Esophagus muscularis mucosa (tissue), 4 donors: ENCODE results near the gene PHLDB1. TPM values are rescaled to one million over a fixed set of nuclear protein-coding genes. Genes with fewer than 3 reads are reported as not detected.
"Not testable (repeated sequence)": the region's sequence is repeated elsewhere in the genome, so short reads cannot be mapped to it uniquely, and the experiment has no call there.

ENCODE experiments used
- DNase-seq: peaks from one replicate; pipeline ENCODE4 v3.0.0-alpha.2; 2017; ENCODE audit errors: extremely low spot score
- H3K27ac ChIP-seq, 4 donors: fragments of 200-600 bp; sonication (generic); replicated peaks in 1 of 4; 1 replicate in 3 of 4; 2 replicates in 1 of 4; pipeline ENCODE4 v1.5.1; 2016 to 2019; ENCODE audit warnings: mild to moderate bottlenecking in 1 of 4
- H3K27me3 ChIP-seq, 4 donors: fragments of 200-600 bp; sonication (generic); one replicate each; pipeline versions ENCODE4 v1.5.1 to v1.6.0; 2016 to 2019
- H3K36me3 ChIP-seq, 4 donors: fragments of 200-600 bp; sonication (generic); one replicate each; pipeline ENCODE4 v1.5.1; 2016 to 2019
- H3K4me1 ChIP-seq, 4 donors: fragments of 200-600 bp; sonication (generic); one replicate each; pipeline ENCODE4 v1.5.1; 2016 to 2019
- H3K4me3 ChIP-seq, 4 donors: fragments of 200-600 bp; sonication (generic); 1 replicate in 2 of 4; 2 replicates in 2 of 4; pipeline ENCODE4 v1.5.1; 2016 to 2019; ENCODE audit warnings: mild to moderate bottlenecking in 4 of 4, moderate library complexity in 1 of 4
- H3K9me3 ChIP-seq, 4 donors: fragments of 200-600 bp; sonication (generic); 1 replicate in 3 of 4; 2 replicates in 1 of 4; pipeline ENCODE4 v1.5.1; 2016 to 2019
- EP300 ChIP-seq: sonication (generic); formaldehyde crosslinking; IDR thresholded peaks from one replicate; pipeline ENCODE4 v1.6.1; 2017; ENCODE audit warnings: antibody characterized with exemption
- POLR2A ChIP-seq: fragments of 450-650 bp; IDR thresholded peaks from one replicate; pipeline ENCODE4 v1.6.1; 2017; ENCODE audit warnings: antibody characterized with exemption, moderate library complexity, mild to moderate bottlenecking, low read depth
- POLR2AphosphoS5 ChIP-seq, 2 donors: sonication (generic); formaldehyde crosslinking; IDR thresholded peaks; one replicate each; pipeline ENCODE4 v1.6.1; 2017; ENCODE audit warnings: antibody characterized with exemption in 2 of 2
- WGBS: methylation state at CpG from one replicate; pipeline ENCODE4 v1.1.5; 2018; 5-methylcytosine and 5-hydroxymethylcytosine counted together
- intact Hi-C: fragments of 100-400 bp; cut with DNase I; formaldehyde crosslinking; loops from one replicate; pipeline ENCODE4 v1.15.1; 2023
- total RNA-seq, 4 donors: library from RNA; depleted of rRNA; stranded (reverse); fragments of >200 nt; gene quantifications; one replicate each; pipeline versions ENCODE4 v1.1.0 to v1.2.1, GENCODE V29; 2016
- TF ChIP-seq, protein P1 (sequence below), 3 experiments: fragments of 200-600 bp in 2 of 3; fragments of 450-650 bp in 1 of 3; sonication (generic) in 2 of 3; IDR thresholded peaks; one replicate each; pipeline ENCODE4 v1.5.1; 2017 to 2019; ENCODE audit warnings: antibody characterized with exemption in 3 of 3, mild to moderate bottlenecking in 2 of 3, moderate library complexity in 1 of 3

PHLDB1 gene
- total RNA-seq, 4 donors from 2014 or later: 62.6 to 92.2 (median 78.9) TPM

DNA sequence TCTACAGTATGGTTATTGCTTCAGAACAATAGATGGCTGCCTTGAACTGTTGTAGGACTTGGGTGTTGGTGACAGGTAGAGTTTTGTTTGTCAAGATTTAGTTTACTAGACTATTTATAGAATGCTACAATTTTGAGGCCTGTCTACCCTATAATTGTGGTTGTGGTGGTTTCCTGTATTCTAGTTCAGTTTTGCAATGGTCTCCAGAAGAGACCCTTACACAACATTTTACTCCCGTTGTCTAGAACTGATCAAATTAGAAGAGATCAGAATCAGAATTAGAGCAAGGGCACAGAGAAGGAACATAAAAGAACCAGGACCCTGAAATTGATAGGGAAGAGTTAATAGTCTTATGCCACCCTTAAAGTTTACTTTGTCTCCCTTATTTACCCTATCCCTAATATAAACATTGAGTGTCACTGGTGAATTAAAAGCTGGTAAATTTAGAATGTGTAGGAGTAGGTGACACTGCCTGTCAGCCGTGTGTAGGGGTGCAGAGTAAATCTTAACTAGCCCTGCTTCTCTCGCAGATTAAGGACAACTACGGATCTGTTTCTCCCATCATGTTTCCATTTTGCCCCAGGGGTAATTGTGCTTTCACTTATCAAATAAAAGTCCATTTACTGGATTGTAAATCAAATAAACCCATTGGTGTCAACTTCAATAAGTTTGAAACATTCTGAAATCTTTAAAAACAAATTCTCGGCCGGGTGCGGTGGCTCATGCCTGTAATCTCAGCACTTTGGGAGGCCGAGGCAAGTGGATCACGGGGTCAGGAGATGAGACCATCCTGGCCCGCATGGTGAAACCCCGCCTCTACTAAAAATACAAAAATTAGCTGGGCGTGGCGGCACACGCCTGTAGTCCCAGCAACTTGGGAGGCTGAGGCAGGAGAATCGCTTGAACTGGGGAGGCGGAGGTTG is 10.9 kb upstream of the PHLDB1 start:
- WGBS: 82% methylated on average over 16 of the region's 16 CpGs
- Histone ChIP-seq H3K27me3 (no peaks in the 10 kb centered on the region), H3K36me3 (peaks cover 73 to 99% (median 89%) of the 10 kb centered on the region in 4 donors), H3K4me1 (peaks cover 17 to 37% (median 26%) of the 10 kb centered on the region in 4 donors), H3K9me3 (no peaks in the 10 kb centered on the region), H3K4me3 (no peak overlapping the region), H3K27ac (peak overlapping the region in 3 of 4 donors; percentile 4 to 16 (median 5))
- TF ChIP-seq POLR2A (no peak), EP300 (no peak), POLR2AphosphoS5 (IDR thresholded peaks at IDR 0.05) (no peak)
- TF ChIP-seq, protein P1, sequence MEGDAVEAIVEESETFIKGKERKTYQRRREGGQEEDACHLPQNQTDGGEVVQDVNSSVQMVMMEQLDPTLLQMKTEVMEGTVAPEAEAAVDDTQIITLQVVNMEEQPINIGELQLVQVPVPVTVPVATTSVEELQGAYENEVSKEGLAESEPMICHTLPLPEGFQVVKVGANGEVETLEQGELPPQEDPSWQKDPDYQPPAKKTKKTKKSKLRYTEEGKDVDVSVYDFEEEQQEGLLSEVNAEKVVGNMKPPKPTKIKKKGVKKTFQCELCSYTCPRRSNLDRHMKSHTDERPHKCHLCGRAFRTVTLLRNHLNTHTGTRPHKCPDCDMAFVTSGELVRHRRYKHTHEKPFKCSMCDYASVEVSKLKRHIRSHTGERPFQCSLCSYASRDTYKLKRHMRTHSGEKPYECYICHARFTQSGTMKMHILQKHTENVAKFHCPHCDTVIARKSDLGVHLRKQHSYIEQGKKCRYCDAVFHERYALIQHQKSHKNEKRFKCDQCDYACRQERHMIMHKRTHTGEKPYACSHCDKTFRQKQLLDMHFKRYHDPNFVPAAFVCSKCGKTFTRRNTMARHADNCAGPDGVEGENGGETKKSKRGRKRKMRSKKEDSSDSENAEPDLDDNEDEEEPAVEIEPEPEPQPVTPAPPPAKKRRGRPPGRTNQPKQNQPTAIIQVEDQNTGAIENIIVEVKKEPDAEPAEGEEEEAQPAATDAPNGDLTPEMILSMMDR (IDR thresholded peaks at IDR 0.05): no peak
- no peak for DNase-seq
- intact Hi-C loops: no loop called here

- Histone ChIP-seq H3K36me3 (peaks cover 70 to 99% (median 89%) of the 10 kb centered on the region in 4 donors), H3K27me3 (no peaks in the 10 kb centered on the region), H3K27ac (no peak overlapping the region), H3K4me1 (peaks cover 12 to 44% (median 25%) of the 10 kb centered on the region in 4 donors), H3K9me3 (no peaks in the 10 kb centered on the region), H3K4me3 (no peak overlapping the region)
- DNase-seq: no peak
- 93% methylated on average over 9 of the region's 9 CpGs for WGBS
- intact Hi-C loops: no loop called here
- TF ChIP-seq, protein P1 (IDR thresholded peaks at IDR 0.05): no peak
- TF ChIP-seq POLR2A (no peak), EP300 (no peak), POLR2AphosphoS5 (IDR thresholded peaks at IDR 0.05) (no peak)
Observed at GRCh38 chr11:118597556-118597955, 9.9 kb upstream of the PHLDB1 start.

- H3K27me3 ChIP-seq: no peaks in the 10 kb centered on the region
- intact Hi-C loops: no loop called here
- no peaks in the 10 kb centered on the region for H3K9me3 ChIP-seq
- H3K27ac ChIP-seq: peak overlapping the region in 1 of 4 donors; percentile 5
- 55% methylated on average over 3 of the region's 3 CpGs for WGBS
- H3K4me3 ChIP-seq: no peak overlapping the region
- H3K36me3 ChIP-seq: peaks cover 37 to 61% (median 51%) of the 10 kb centered on the region in 4 donors
- TF ChIP-seq, protein P1 (IDR thresholded peaks at IDR 0.05): no peak
- TF ChIP-seq POLR2AphosphoS5 (IDR thresholded peaks at IDR 0.05): peak in 1 of 2 donors; percentile 8
- no peak for DNase-seq
- H3K4me1 ChIP-seq: peaks cover 18 to 44% (median 39%) of the 10 kb centered on the region in 4 donors
Observed at GRCh38 chr11:118602331-118602730, 5.1 kb upstream of the PHLDB1 start.

GRCh38 chr11:118603709-118604108 is 3.7 kb upstream of the PHLDB1 start:
- H3K36me3 ChIP-seq: peaks cover 28 to 48% (median 38%) of the 10 kb centered on the region in 4 donors
- H3K9me3 ChIP-seq, H3K27me3 ChIP-seq, intact Hi-C loops, DNase-seq, H3K4me3 ChIP-seq: not testable (repeated sequence)
- 81% methylated on average over 8 of the region's 8 CpGs for WGBS
- peaks cover 21 to 50% (median 45%) of the 10 kb centered on the region in 4 donors for H3K4me1 ChIP-seq
- H3K27ac ChIP-seq: peak overlapping the region; percentile 36 to 95 (median 80)

DNA sequence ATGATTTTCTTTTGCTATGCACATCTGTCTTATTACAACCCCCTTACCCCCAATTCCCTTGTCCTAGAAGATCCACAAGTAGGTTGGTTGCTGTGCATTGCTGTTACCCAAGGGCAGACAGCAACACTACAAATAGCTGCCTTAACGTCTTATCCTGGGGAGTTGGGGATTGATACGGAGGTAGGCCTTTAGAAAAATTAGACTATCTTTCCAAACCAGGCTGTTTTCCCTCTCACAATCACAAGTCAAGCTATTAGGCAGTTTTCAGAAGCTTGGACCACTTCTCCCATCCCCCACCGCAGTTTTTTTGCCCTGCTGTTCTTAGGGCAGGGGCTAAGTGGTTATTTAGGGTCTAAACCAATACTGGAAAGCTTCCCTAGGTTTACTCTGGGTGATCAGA is 2.8 kb upstream of the PHLDB1 start:
- no peak overlapping the region for H3K4me3 ChIP-seq
- DNase-seq: no peak
- WGBS: 70% methylated on average over 3 of the region's 3 CpGs
- intact Hi-C loops: no loop called here
- peaks cover 23 to 58% (median 53%) of the 10 kb centered on the region in 4 donors for H3K4me1 ChIP-seq
- H3K27ac ChIP-seq: peak overlapping the region; percentile 67 to 96 (median 94)
- no peaks in the 10 kb centered on the region for H3K27me3 ChIP-seq
- no peaks in the 10 kb centered on the region for H3K9me3 ChIP-seq
- TF ChIP-seq POLR2AphosphoS5 (IDR thresholded peaks at IDR 0.05) (no peak), EP300 (no peak), POLR2A (no peak)
- TF ChIP-seq, protein P1 (IDR thresholded peaks at IDR 0.05): no peak
- H3K36me3 ChIP-seq: peaks cover 21 to 39% (median 30%) of the 10 kb centered on the region in 4 donors
